SK-N-SH treated with all-trans-retinoic acid at 6 μM for 48 hours (cell line): Measurements from ENCODE around the gene SLC4A1AP.
"Not testable (repeated sequence)": the region's sequence is repeated elsewhere in the genome, so short reads cannot be mapped to it uniquely, and the experiment has no call there.

Experiments used
- ATAC-seq: fragments of 200-7000 bp; cut with Tn5 transposase; 3 replicates; pipeline ENCODE4 v1.9.1; 2020; ENCODE audit warnings: mild to moderate bottlenecking, moderate library complexity
- ARNTL ChIP-seq: fragments of 450-650 bp; formaldehyde crosslinking; IDR thresholded peaks from 2 replicates; pipeline ENCODE4 v1.5.0; 2020; ENCODE audit warnings: low read depth, mild to moderate bottlenecking, moderate library complexity, borderline replicate concordance
- BACH2 ChIP-seq: fragments of 250-450 bp; sonication (Bioruptor Pico); IDR thresholded peaks from 2 replicates; pipeline ENCODE4 v1.9.0; 2021; ENCODE audit warnings: mild to moderate bottlenecking, borderline replicate concordance
- CREB5 ChIP-seq: fragments of 250-450 bp; sonication (Bioruptor Pico); IDR thresholded peaks from 2 replicates; pipeline ENCODE4 v1.5.1; 2020; ENCODE audit warnings: low read depth, mild to moderate bottlenecking, moderate library complexity
- CSDC2 ChIP-seq: fragments of 250-450 bp; sonication (Bioruptor Pico); IDR thresholded peaks from 2 replicates; pipeline ENCODE4 v1.5.0; 2020; ENCODE audit warnings: mild to moderate bottlenecking, moderate library complexity
- CSRNP3 ChIP-seq: fragments of 250-450 bp; sonication (Bioruptor Pico); IDR thresholded peaks from 2 replicates; pipeline ENCODE4 v1.5.1; 2021; ENCODE audit warnings: mild to moderate bottlenecking, moderate library complexity
- ESRRG ChIP-seq: fragments of 250-450 bp; sonication (Bioruptor Pico); IDR thresholded peaks from 2 replicates; pipeline ENCODE4 v1.6.1; 2021; ENCODE audit warnings: mild to moderate bottlenecking
- GLIS3 ChIP-seq: fragments of 250-450 bp; sonication (Bioruptor Pico); IDR thresholded peaks from 2 replicates; pipeline ENCODE4 v1.5.0; 2020; ENCODE audit warnings: mild to moderate bottlenecking, moderate library complexity
- ISL1 ChIP-seq: fragments of 250-450 bp; sonication (Bioruptor Pico); IDR thresholded peaks from 2 replicates; pipeline ENCODE4 v2.1.2; 2022; ENCODE audit warnings: mild to moderate bottlenecking, moderate library complexity
- OSR1 ChIP-seq: fragments of 250-450 bp; sonication (Bioruptor Pico); IDR thresholded peaks from 2 replicates; pipeline ENCODE4 v1.8.0; 2022; ENCODE audit warnings: moderate library complexity, mild to moderate bottlenecking, inconsistent platforms
- PATZ1 ChIP-seq: fragments of 250-450 bp; sonication (Bioruptor Pico); IDR thresholded peaks from 2 replicates; pipeline ENCODE4 v1.8.0; 2020; ENCODE audit warnings: mild to moderate bottlenecking, moderate library complexity, borderline replicate concordance
- POU6F1 ChIP-seq: fragments of 250-450 bp; sonication (Bioruptor Pico); IDR thresholded peaks from 2 replicates; pipeline ENCODE4 v1.8.0; 2021; ENCODE audit warnings: low read depth, mild to moderate bottlenecking, moderate library complexity, borderline replicate concordance
- PPARA ChIP-seq: fragments of 250-450 bp; sonication (Bioruptor Pico); IDR thresholded peaks from 2 replicates; pipeline ENCODE4 v1.5.0; 2020; ENCODE audit warnings: mild to moderate bottlenecking, borderline replicate concordance
- RARB ChIP-seq: fragments of 250-450 bp; sonication (Bioruptor Pico); IDR thresholded peaks from 2 replicates; pipeline ENCODE4 v1.8.0; 2021; ENCODE audit warnings: mild to moderate bottlenecking, moderate library complexity
- SNAI2 ChIP-seq: fragments of 250-450 bp; sonication (Bioruptor Pico); IDR thresholded peaks from 2 replicates; pipeline ENCODE4 v1.5.0; 2020; ENCODE audit warnings: mild to moderate bottlenecking, moderate library complexity
- TCF4 ChIP-seq: fragments of 250-450 bp; sonication (Bioruptor Pico); IDR thresholded peaks from 2 replicates; pipeline ENCODE4 v1.8.0; 2021; ENCODE audit warnings: mild to moderate bottlenecking, moderate library complexity, borderline replicate concordance
- TOX ChIP-seq: fragments of 250-450 bp; sonication (Bioruptor Pico); IDR thresholded peaks from 2 replicates; pipeline ENCODE4 v1.8.0; 2021; ENCODE audit warnings: mild to moderate bottlenecking, moderate library complexity, borderline replicate concordance
- TSHZ2 ChIP-seq: fragments of 250-450 bp; sonication (Bioruptor Pico); IDR thresholded peaks from 2 replicates; pipeline ENCODE4 v1.5.0; 2020; ENCODE audit warnings: mild to moderate bottlenecking, moderate library complexity
- ZC3H10 ChIP-seq: fragments of 250-450 bp; sonication (Bioruptor Pico); IDR thresholded peaks from 2 replicates; pipeline ENCODE4 v1.5.1; 2021; ENCODE audit warnings: mild to moderate bottlenecking, moderate library complexity
- ZFP3 ChIP-seq: fragments of 250-450 bp; sonication (Bioruptor Pico); IDR thresholded peaks from 2 replicates; pipeline ENCODE4 v1.5.0; 2020; ENCODE audit warnings: mild to moderate bottlenecking, moderate library complexity
- ZFP30 ChIP-seq: fragments of 450-650 bp; formaldehyde crosslinking; IDR thresholded peaks from 2 replicates; pipeline ENCODE4 v1.5.0; 2022; ENCODE audit warnings: mild to moderate bottlenecking, moderate library complexity
- ZNF565 ChIP-seq: fragments of 450-650 bp; formaldehyde crosslinking; conservative IDR thresholded peaks from 2 replicates; pipeline ENCODE4 v1.5.0; 2020; ENCODE audit warnings: low read depth, mild to moderate bottlenecking, moderate library complexity
- ZNF70 ChIP-seq: fragments of 450-650 bp; formaldehyde crosslinking; IDR thresholded peaks from 2 replicates; pipeline ENCODE4 v1.5.0; 2020; ENCODE audit warnings: mild to moderate bottlenecking, moderate library complexity
- ZNF8 ChIP-seq: fragments of 450-650 bp; formaldehyde crosslinking; IDR thresholded peaks from 2 replicates; pipeline ENCODE4 v1.5.0; 2020; ENCODE audit warnings: mild to moderate bottlenecking, moderate library complexity

Gene SLC4A1AP

GRCh38 chr2:27622921-27623384 lies 40.7 kb upstream of the SLC4A1AP start:
- ATAC-seq, result peak; percentile 84
- TF ChIP-seq PATZ1 (CRISPR knock-in tag) (peak; percentile 90), CSDC2 (CRISPR knock-in tag) (peak; percentile 55; the same call in 1 of the 2 replicates), ZNF8 (no peak), RARB (no peak), CREB5 (peak; percentile 47; the same call in 1 of the 2 replicates), PPARA (CRISPR knock-in tag) (no peak), ISL1 (peak; percentile 93), BACH2 (CRISPR knock-in tag) (no peak), ZNF565 (CRISPR knock-in tag) (no peak), ARNTL (CRISPR knock-in tag) (no peak), ZC3H10 (CRISPR knock-in tag) (no peak), ZNF70 (no peak), ZFP3 (CRISPR knock-in tag) (peak; percentile 64; the same call in 1 of the 2 replicates), GLIS3 (peak; percentile 79), SNAI2 (CRISPR knock-in tag) (peak; percentile 17; the same call in 1 of the 2 replicates), TSHZ2 (CRISPR knock-in tag) (no peak), OSR1 (CRISPR knock-in tag) (no peak), ESRRG (CRISPR knock-in tag) (0 out of 2 replicates have a peak, but pooled peaks have one; percentile 39), POU6F1 (CRISPR knock-in tag) (no peak), TOX (CRISPR knock-in tag) (no peak), TCF4 (CRISPR knock-in tag) (no peak), CSRNP3 (CRISPR knock-in tag) (no peak), ZFP30 (CRISPR knock-in tag) (no peak)

- TF ChIP-seq BACH2 (CRISPR knock-in tag), result no peak
- TF ChIP-seq ZFP3 (CRISPR knock-in tag), result no peak
- TF ChIP-seq PPARA (CRISPR knock-in tag), result no peak
- no peak for TF ChIP-seq OSR1 (CRISPR knock-in tag)
- TF ChIP-seq ARNTL (CRISPR knock-in tag), result no peak
- no peak for TF ChIP-seq ESRRG (CRISPR knock-in tag)
- TF ChIP-seq ZNF565 (CRISPR knock-in tag), result no peak
- no peak for TF ChIP-seq TCF4 (CRISPR knock-in tag)
- TF ChIP-seq, all 23 proteins: peak for 0
- ATAC-seq, result no peak
These were observed 38.7 kb upstream of the SLC4A1AP start for GRCh38 chr2:27624943-27625342.

GRCh38 chr2:27626323-27626722 lies 37.4 kb upstream of the SLC4A1AP start:
- ATAC-seq, result not testable (repeated sequence)

GRCh38 chr2:27626921-27627320 lies 36.8 kb upstream of the SLC4A1AP start:
- not testable (repeated sequence) for ATAC-seq
